GM15510 (cell line): Measurements from ENCODE around the gene PRSS48.

Experiments used
- POLR2A ChIP-seq: IDR thresholded peaks from 3 replicates; pipeline ENCODE4 v1.6.1; 2011; ENCODE audit warnings: borderline replicate concordance; ENCODE audit not compliant: insufficient read length; ENCODE audit errors: extremely low read depth

The PRSS48 gene

DNA sequence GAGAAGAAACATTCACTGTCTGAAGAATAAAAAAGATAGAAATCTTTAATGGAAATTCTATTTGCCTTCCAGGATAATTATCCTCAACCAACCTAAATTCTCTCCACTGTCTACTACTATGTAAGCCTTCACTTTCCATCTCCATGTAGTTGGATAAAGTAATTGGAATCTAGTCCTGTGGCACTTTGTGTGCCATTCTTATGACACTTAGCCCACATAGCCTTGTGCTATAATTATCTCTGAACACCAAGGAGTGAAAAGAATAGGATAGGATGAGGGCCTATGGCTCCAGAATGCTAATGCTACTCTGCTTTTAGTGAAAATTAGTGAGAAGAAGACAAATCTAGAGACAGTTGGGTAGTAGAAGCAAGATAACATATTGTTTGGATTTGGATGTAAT, 20.2 kb downstream of the PRSS48 start:
- TF ChIP-seq POLR2A: no peak

DNA sequence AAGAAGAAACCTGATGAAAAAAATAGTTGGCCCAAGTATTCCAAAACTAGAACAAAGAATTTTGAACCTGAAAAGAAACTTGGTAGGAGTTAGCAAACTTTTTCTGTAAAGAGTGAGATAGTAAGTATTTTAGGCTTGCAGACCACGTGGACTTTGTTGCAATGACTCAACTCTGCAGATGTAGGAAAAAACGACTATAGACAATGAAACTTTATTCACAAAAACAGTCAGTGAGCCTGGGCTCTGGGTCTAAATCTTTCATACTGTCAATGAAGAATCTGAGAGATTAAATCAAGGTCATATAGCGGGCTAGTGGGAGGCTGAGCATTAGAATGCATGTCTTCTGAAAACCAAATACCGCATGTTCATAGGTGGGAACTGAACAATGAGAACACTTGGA, 25.5 kb downstream of the PRSS48 start:
- no peak for TF ChIP-seq POLR2A

DNA sequence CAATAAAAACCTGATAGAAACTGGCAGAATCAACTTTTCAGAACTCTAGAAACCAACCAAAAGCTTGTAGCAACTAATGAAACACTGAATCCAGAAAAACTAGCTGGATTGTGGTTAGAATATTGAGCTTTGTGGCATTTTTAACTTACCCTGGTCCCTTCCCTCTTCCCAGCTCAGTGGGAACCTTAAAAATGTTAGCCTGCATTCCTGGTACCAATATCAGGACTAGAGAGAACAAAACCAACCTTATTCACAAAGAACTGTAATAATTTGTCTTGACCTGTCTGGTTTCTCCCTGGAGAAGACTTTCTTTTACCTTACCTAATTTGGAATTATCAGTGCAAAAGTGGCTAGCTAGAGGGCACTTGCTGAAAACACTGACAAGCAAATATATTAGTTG, 27.3 kb downstream of the PRSS48 start:
- TF ChIP-seq POLR2A: no peak

DNA sequence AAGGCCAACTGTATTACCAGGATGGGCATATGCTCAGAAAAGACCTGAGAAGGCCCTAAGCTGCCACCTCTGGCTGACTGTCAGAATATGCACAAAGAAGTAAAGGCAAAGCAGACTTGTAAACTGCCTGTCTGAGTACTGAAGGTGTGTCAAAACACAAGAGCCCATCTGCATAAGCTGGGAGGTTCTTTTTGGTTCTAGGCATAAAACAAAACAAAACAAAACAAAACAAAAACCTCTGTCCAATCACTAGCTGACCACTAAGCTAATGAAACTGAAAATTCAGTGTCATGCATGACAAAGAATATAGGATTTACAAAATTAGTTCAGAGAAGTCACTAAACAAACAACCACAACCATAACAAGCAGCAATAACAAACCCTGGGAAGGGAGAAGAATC, 27.8 kb downstream of the PRSS48 start:
- no peak for TF ChIP-seq POLR2A

DNA sequence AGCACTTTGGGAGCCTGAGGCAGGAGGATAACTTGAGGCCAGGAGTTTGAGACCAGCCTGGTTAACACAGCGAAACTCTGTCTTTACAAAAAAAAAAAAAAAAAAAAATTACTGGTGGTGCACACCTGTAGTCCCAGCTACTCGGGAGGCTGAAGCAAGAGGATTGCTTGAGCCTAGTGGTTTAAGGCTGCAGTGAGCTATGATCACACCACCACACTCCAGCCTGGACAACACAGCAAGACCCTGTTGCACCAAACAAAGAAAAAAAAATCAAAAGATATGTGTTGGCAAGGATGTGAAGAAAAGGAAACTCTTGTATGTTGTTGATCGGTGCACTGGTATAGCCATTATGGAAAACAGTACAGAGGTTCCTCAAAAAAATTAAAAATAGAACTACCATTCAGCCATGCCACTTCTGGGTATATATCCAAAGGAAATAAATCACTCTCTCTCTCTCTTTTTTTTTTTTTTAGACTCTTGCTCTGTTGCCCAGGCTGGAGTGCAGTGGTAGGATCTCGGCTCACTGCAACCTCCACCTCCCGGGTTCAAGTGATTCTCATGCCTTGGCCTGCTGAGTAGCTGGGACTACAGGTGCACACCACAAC, 33.3 kb downstream of the PRSS48 start:
- TF ChIP-seq POLR2A: no peak

DNA sequence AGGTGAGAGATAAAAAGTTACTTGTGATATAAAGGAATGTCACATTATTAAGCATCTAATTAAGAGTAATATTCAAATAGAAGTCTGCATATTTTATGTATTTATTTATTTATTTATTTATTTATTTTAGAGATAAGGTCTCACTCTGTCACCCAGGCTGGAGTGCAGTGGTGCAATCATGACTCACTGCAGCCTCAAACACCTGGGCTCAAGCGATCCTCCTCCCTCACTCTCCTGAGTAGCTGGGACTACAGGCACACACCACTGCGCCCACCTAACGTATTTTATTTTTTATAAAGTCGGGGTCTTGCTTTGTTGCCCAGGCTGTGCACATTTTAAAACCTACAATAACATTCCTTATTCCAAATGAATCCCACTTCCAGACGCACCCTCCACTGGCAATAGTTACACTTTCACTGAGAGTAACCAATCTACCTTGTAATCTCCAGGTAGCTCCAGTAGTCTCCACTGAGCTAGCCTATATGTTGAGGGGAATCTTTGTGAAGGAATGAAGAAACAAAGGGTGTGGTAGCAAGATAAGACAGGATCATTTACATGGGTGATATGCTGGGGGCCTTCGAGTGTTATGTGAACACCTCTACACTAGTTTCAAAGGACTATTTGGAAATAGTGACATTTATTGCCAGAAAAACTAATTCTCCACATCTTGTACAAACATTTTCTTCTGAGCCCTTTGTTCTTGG, 36.5 kb downstream of the PRSS48 start:
- TF ChIP-seq POLR2A: no peak

DNA sequence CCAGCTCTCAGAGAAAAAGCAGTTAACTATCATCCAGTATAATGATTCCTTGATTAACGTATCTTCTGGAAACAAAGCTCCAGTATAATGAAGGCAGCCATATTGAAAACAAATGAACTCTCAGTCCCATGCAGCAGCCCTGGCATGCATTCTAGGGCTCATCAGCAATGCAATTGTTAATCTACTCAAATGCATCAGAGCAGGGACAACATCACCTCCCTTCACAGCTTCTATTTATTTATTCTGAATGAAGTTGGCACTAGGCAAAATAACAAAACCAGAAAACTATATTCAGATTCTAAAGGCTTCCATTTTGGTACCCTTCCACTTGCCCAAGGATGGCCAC, 37.0 kb downstream of the PRSS48 start:
- no peak for TF ChIP-seq POLR2A

DNA sequence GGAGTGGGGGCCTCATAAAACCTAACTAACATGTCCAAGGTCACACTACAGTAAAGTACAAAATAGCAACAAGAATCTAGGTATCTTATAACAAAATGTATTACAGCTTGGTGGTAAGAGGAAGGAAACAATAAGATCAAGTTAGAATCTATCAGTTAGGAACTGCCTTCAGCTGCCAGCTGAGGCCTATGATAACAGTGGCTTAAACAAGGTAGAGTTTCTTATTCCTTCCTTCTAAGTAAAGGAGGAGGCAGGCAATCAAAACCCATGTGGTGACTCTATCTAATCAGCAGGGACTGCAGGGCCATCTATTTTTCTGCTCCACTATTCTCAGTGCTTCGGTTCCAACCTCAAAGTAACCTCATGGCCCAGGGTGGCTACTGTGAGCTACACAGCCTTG, 37.5 kb downstream of the PRSS48 start:
- no peak for TF ChIP-seq POLR2A

DNA sequence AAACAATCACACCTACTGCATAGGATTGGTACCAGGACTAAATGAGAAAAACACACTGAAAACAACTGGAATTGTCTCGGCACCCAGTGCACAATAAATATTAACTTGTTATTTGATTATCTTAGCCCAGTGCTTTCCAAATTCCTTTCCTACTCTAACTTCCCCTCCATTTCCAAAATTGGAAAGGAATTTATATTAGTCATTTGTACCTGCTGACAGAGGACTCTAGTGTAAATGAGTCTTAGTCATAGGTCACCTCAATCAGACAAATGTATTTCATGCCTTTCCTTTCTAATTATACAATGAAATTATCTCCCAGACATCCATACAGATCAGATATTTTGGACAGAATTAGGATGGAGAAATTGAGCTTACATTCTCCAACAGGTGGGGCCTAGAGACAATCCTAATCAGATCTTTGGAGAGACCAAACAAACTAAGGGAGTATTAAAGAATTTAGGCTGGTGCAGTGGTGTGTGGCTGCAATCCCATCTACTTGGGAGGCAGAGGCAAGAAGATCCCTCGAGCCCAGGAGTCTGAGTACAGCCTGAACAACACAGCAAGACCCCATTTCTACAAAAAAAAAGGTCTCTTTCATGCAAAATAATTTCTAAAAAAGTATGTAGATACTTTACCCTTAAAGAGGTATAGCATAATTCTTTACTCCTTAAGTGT, 38.4 kb downstream of the PRSS48 start:
- no peak for TF ChIP-seq POLR2A

DNA sequence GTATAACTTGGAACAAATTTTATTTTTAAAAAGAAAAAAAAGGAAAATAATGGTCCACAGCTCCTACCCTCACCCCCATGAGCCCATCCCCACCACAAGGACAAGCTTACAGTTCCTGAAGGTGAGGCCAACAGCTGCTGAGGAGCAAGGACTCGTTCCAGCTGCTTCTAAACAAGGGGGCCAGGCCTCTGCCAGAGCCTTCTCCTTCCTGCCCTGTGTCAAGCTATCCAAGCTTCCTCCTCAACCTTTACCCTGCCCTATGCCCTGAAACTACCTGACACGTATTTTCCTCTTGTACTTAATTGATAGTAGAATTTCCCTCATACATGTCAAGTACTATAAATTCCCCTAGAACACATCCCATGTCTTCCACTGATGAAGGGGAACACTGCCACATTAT, 39.7 kb downstream of the PRSS48 start:
- TF ChIP-seq POLR2A: no peak

DNA sequence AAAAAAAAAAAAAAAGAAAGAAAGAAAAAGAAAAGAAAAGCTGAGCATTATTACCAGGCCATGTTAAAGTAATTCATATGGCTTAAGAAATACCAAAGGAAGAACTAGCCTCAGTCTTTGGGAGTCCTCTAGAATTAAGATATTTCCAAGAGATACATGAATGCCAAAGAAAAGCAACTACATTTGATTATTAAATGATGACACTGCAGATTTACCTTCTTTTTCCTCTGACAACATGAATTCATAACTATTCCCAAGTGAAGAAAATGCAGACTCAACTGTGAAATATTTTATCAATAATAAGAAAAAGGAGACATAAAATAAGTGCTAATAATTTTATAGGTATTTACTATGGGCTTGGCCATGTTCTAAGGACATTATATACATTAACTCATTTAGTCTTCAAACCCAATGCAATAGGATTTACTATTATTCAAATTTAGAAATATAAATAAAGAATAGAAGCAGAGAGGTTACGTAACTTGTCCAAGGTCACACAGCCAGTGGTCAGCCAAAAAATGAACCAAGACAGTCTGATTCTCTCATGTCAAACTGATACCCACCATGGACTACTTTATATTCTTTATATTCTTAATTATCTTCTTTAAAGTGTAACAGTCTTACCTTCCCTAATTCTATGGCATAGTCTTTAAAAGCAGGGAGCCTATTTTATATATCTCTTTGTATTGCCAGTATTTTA, 41.5 kb downstream of the PRSS48 start:
- TF ChIP-seq POLR2A: no peak

DNA sequence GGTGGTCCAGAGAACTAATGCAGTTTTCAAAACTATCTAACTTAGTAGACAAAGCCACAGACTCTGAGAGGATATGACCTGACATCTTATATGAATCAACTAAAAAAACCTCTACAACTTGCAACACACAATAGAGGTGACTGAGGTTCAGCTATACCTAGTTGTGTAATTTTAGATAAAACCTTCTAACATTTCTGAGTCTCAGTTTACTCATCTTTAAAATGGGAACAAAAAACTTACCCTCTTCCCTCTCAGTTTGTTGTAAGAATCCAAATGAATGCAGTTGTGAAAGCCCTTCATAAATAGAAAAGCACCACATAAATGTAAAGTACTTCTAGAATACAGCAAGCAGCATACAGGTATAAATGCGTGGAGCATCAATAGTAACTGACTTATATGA, 42.5 kb downstream of the PRSS48 start:
- TF ChIP-seq POLR2A: no peak

DNA sequence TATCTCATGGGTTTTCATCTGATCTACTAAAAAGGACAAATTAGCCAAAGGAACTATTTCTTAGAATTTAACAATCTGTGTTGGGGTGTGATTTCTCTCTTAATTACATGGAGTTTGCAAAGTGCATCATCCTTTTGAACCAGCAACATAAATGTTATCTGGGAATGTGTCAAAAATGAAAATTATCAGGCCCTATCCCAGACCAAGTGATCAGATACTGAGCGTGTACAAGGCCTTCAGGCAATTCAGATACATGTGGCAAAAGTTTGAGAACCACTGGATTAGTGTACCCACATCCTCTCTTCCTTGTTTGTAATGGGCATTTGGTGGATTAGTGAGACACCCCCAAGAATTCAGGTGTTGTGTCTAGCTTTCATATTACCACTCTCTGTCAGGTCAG, 44.6 kb downstream of the PRSS48 start:
- no peak for TF ChIP-seq POLR2A

DNA sequence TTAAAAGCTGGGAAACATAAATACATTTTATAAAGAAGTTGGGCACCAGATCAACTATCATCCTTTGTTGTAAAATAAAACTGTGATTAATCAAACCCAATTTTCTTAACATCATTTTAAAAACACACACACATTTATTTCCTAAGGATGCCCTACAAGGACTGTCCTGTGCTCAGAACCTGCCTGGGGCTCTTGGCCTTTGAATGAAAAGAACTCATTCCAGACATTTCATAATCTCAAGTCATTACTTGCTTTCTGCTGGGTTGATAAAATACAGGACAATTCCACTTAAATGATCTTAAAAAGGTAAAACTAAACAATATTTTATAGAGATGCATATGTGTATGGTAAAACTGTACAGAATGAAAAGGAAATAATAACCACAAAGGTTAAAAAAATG, 45.6 kb downstream of the PRSS48 start:
- no peak for TF ChIP-seq POLR2A

DNA sequence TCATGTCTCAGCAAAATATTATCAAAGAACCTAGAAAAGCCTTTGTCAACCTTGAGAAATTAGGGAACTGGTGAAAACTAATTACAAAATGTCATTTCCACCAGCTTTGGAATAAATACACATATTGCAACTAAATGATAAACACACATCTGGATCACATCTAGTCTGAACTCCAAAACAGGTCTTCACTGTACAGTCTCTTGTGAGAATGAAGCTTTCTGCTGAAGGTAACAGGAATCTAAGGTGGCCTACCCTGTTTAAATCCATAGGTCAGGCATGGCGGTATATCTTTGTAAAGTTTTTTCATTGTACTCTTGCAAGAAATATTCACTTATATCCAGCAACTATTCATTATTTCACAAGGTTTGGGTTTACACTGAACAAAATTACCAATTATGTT, 46.7 kb downstream of the PRSS48 start:
- TF ChIP-seq POLR2A: no peak

DNA sequence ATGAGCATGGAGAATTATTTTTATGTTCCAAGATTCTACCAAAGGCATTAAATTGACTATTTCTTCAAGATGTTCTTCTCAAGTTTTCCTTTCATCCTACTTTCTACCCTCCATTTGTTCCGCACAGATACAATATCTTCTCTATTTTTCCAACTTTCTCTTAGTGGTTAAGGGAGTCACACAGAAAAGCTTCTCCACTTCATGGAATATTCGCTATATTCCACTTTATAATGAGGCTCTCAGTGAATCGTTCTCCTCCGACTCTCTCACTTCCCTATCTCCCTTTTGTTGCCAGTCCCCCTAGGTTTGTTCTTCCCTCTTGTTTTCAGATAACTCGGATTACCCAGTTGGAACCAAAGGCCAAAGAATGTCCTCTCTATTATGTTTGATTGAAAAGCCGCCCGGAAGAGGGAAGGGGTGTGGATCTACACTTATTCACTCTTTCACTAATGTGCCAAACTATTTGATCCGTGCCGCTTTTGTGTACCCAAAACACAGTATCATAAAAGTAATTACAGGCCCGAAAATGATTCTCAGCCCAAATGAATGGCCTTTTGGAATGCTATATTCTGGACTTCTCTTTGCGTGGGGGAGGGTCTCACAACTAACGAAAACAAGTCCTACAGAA, 47.3 kb downstream of the PRSS48 start:
- TF ChIP-seq POLR2A: no peak

DNA sequence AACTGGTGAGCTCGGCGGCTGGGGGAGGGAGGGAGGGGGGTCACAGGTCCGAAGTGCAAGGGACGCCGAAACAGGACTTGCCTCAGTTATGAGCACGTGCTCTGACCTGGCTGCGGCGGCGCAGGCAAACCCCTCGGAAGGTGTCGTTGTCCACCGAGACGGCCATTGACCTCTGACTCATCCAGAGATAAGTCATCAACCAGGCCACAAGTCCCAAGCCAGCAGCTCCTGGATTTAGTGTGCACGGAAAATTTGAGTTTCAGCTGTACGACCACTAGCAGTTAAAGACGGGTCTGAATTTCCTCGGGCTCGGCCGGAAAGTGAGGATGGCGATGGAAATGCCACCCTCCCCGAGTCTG, 47.8 kb downstream of the PRSS48 start:
- TF ChIP-seq POLR2A: no peak
